Fibroblast of skin of right biceps (primary cell): Measurements from ENCODE around the gene SMYD3.

Source experiments
- DNase-seq: peaks from one replicate; pipeline ENCODE4 v3.0.0-alpha.2; 2013

Gene SMYD3

GRCh38 chr1:246459221-246459620 is 47.9 kb downstream of the SMYD3 start:
- DNase-seq, result no peak

GRCh38 chr1:246455476-246455875 is 51.6 kb downstream of the SMYD3 start:
- DNase-seq, result no peak

- no peak for DNase-seq
Observed at GRCh38 chr1:246454655-246455054, 52.4 kb downstream of the SMYD3 start.

GRCh38 chr1:246450611-246451251 is 56.3 kb downstream of the SMYD3 start:
- DNase-seq, result peak; percentile 28

GRCh38 chr1:246448373-246448772 is 58.7 kb downstream of the SMYD3 start:
- DNase-seq, result no peak

GRCh38 chr1:246447501-246447900 is 59.6 kb downstream of the SMYD3 start:
- peak; percentile 43 for DNase-seq

GRCh38 chr1:246445503-246445902 is 61.6 kb downstream of the SMYD3 start:
- DNase-seq, result no peak

GRCh38 chr1:246444617-246445016 is 62.5 kb downstream of the SMYD3 start:
- DNase-seq, result no peak

- DNase-seq, result no peak
Observed at GRCh38 chr1:246437961-246438360, 69.1 kb downstream of the SMYD3 start.

- DNase-seq, result peak; percentile 46
Observed at GRCh38 chr1:246435421-246436041, 71.5 kb downstream of the SMYD3 start.

GRCh38 chr1:246434335-246434734 is 72.7 kb downstream of the SMYD3 start:
- no peak for DNase-seq

GRCh38 chr1:246428542-246429308 is 78.4 kb downstream of the SMYD3 start:
- peak; percentile 99 for DNase-seq

- peak; percentile 55 for DNase-seq
Observed at GRCh38 chr1:246427611-246428010, 79.5 kb downstream of the SMYD3 start.

GRCh38 chr1:246425895-246426294 is 81.2 kb downstream of the SMYD3 start:
- DNase-seq, result no peak

GRCh38 chr1:246425139-246425794 is 81.8 kb downstream of the SMYD3 start:
- no peak for DNase-seq

- DNase-seq, result no peak
Observed at GRCh38 chr1:246420300-246420699, 86.8 kb downstream of the SMYD3 start.

GRCh38 chr1:246418565-246419312 is 88.3 kb downstream of the SMYD3 start:
- no peak for DNase-seq

- DNase-seq, result no peak
Observed at GRCh38 chr1:246417813-246418564, 89.1 kb downstream of the SMYD3 start.

- DNase-seq, result peak; percentile 70
Observed at GRCh38 chr1:246417152-246417812, 89.8 kb downstream of the SMYD3 start.

GRCh38 chr1:246416261-246416660 is 90.8 kb downstream of the SMYD3 start:
- peak; percentile 32 for DNase-seq

GRCh38 chr1:246415028-246415427 is 92.1 kb downstream of the SMYD3 start:
- DNase-seq, result no peak
